Hippocampal formation (tissue), 2 donors: ENCODE results near the gene JAZF1.
A peak's percentile ranks its signal among the peaks of the same experiment; 100 is the strongest.

ENCODE experiments used
- DNase-seq, 2 donors: peaks; one replicate each; lab custom pipeline; 2025; lab: John Stamatoyannopoulos, UW

The JAZF1 gene

GRCh38 chr7:27967639-27968038 is 213.0 kb downstream of the JAZF1 start:
- no peak for DNase-seq

GRCh38 chr7:27966219-27966780 is 214.3 kb downstream of the JAZF1 start:
- DNase-seq, result no peak

- DNase-seq, result no peak
Observed at GRCh38 chr7:27965650-27966049, 214.9 kb downstream of the JAZF1 start.

GRCh38 chr7:27964820-27965219 is 215.8 kb downstream of the JAZF1 start:
- no peak for DNase-seq

GRCh38 chr7:27963056-27963455 is 217.5 kb downstream of the JAZF1 start:
- no peak for DNase-seq

GRCh38 chr7:27962273-27962672 is 218.3 kb downstream of the JAZF1 start:
- no peak for DNase-seq

- DNase-seq, result no peak
Observed at GRCh38 chr7:27961255-27961654, 219.3 kb downstream of the JAZF1 start.

GRCh38 chr7:27960415-27960814 is 220.2 kb downstream of the JAZF1 start:
- no peak for DNase-seq

GRCh38 chr7:27958933-27959548 is 221.6 kb downstream of the JAZF1 start:
- DNase-seq, result no peak

GRCh38 chr7:27955596-27955995 is 225.0 kb downstream of the JAZF1 start:
- DNase-seq, result no peak

- DNase-seq, result no peak
Observed at GRCh38 chr7:27955011-27955410, 225.6 kb downstream of the JAZF1 start.

- no peak for DNase-seq
Observed at GRCh38 chr7:27953777-27954176, 226.8 kb downstream of the JAZF1 start.

GRCh38 chr7:27953361-27953760 is 227.2 kb downstream of the JAZF1 start:
- no peak for DNase-seq

GRCh38 chr7:27952456-27953285 is 227.9 kb downstream of the JAZF1 start:
- no peak for DNase-seq

- DNase-seq, result no peak
Observed at GRCh38 chr7:27950123-27950522, 230.5 kb downstream of the JAZF1 start.

GRCh38 chr7:27948861-27949260 is 231.7 kb downstream of the JAZF1 start:
- DNase-seq, result no peak

GRCh38 chr7:27947586-27948278 is 232.9 kb downstream of the JAZF1 start:
- peak in 1 of 2 donors; percentile 55 for DNase-seq

GRCh38 chr7:27946351-27946750 is 234.2 kb downstream of the JAZF1 start:
- DNase-seq, result no peak

- DNase-seq, result no peak
Observed at GRCh38 chr7:27945058-27945795, 235.4 kb downstream of the JAZF1 start.

- DNase-seq, result no peak
Observed at GRCh38 chr7:27944643-27945042, 236.0 kb downstream of the JAZF1 start.

- DNase-seq, result no peak
Observed at GRCh38 chr7:27943241-27943640, 237.4 kb downstream of the JAZF1 start.

GRCh38 chr7:27942711-27943110 is 237.9 kb downstream of the JAZF1 start:
- no peak for DNase-seq
